Natural killer cell (primary cell): ENCODE measurements around the gene MYL1. TPM values are rescaled to one million over a fixed set of nuclear protein-coding genes. Genes with fewer than 3 reads are reported as not detected.

Source experiments
- ATAC-seq, 3 donors: fragments of 150-1000 bp in 2 of 3; fragments of 200-7000 bp in 1 of 3; cut with Tn5 transposase; 1 replicate in 1 of 3; 2 replicates in 2 of 3; pipeline ENCODE4 v1.10.0; 2021; ENCODE audit warnings: mild to moderate bottlenecking in 2 of 3, moderate library complexity in 2 of 3
- DNase-seq, 2 donors: peaks; one replicate each; pipeline versions ENCODE4 v3.0.0 to v3.0.0-alpha.2; 2013 to 2021; ENCODE audit warnings: mixed read lengths in 1 of 2
- H3K27ac ChIP-seq: one replicate; pipeline ENCODE4 v1.5.1; 2013; ENCODE audit warnings: mild to moderate bottlenecking, low read length
- H3K27me3 ChIP-seq: one replicate; pipeline ENCODE4 v1.6.1; 2013; ENCODE audit warnings: low read length; ENCODE audit not compliant: control insufficient read depth, insufficient read depth
- H3K36me3 ChIP-seq: one replicate; pipeline ENCODE4 v1.6.1; 2013; ENCODE audit warnings: low read length; ENCODE audit not compliant: control insufficient read depth, insufficient read depth
- H3K4me1 ChIP-seq: one replicate; pipeline ENCODE4 v1.6.1; 2013; ENCODE audit warnings: low read length; ENCODE audit not compliant: control insufficient read depth, insufficient read depth
- H3K4me3 ChIP-seq: one replicate; pipeline ENCODE4 v1.5.1; 2013; ENCODE audit warnings: low read length
- H3K9me3 ChIP-seq: one replicate; pipeline ENCODE4 v1.6.1; 2013; ENCODE audit warnings: low read length; ENCODE audit not compliant: control insufficient read depth, insufficient read depth
- H3K27ac Mint-ChIP-seq, 2 donors: one replicate each; pipeline ENCODE4 v1.8.0; 2022; ENCODE audit warnings: mild to moderate bottlenecking in 2 of 2, mixed read lengths in 2 of 2, moderate library complexity in 1 of 2
- H3K27me3 Mint-ChIP-seq, 2 donors: one replicate each; pipeline ENCODE4 v1.8.0; 2022; ENCODE audit warnings: low read depth in 2 of 2, mixed read lengths in 2 of 2
- H3K36me3 Mint-ChIP-seq: one replicate; pipeline ENCODE4 v1.8.0; 2022; ENCODE audit warnings: mixed read lengths
- H3K4me1 Mint-ChIP-seq, 2 donors: one replicate each; pipeline ENCODE4 v1.8.0; 2022; ENCODE audit warnings: mixed read lengths in 2 of 2
- H3K4me3 Mint-ChIP-seq: one replicate; pipeline ENCODE4 v1.8.0; 2022; ENCODE audit warnings: mild to moderate bottlenecking, moderate library complexity, mixed read lengths
- H3K9me3 Mint-ChIP-seq, 2 donors: one replicate each; pipeline ENCODE4 v1.8.0; 2022; ENCODE audit warnings: mixed read lengths in 2 of 2
- WGBS: methylation state at CpG from one replicate; pipeline ENCODE4 v1.1.7; 2013; ENCODE audit warnings: missing lambda C conversion rate; ENCODE audit not compliant: insufficient coverage; 5-methylcytosine and 5-hydroxymethylcytosine counted together
- intact Hi-C: fragments of 100-400 bp; cut with micrococcal nuclease; formaldehyde crosslinking; loops from one replicate; pipeline ENCODE4 v1.14.2; 2022
- total RNA-seq, 4 donors: library from RNA; stranded (reverse); fragments of 120-200 nt in 1 of 4; gene quantifications; one replicate each; pipeline versions ENCODE4 v1.2.3 to v1.2.4, GENCODE V29; 2013 to 2022
- TF ChIP-seq, protein P1 (sequence below): fragments of 200-600 bp; IDR thresholded peaks from one replicate; pipeline ENCODE4 v1.8.0; 2022; ENCODE audit warnings: antibody characterized with exemption

MYL1 gene
- total RNA-seq, 3 donors from 2014 or later (not counting 1 experiment from before 2014, with no cell fraction given): not detected

DNA sequence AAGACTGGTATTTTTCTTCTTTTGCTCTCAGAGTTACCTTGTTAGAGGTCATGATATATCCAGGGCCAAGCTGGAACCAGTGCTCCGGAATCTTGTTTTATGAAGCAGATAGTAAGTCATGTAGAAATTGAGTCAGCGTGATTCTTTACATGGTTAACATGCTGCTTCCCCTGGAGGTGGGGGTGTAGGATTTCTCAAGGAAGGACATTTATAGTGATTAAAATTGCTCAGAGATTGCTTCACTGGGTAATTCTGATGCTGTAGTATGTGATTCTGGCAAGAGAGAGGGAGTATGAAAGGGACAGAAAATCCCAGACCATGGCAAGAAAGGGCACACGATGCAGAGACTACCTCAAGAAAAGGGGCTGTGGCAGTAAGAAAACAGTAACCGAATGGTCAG is 8.0 kb upstream of the MYL1 start:
- Histone ChIP-seq H3K4me3 (no peak overlapping the region), H3K9me3 (no peaks in the 10 kb centered on the region), H3K36me3 (no peaks in the 10 kb centered on the region), H3K27me3 (no peaks in the 10 kb centered on the region), H3K4me1 (no peaks in the 10 kb centered on the region), H3K27ac (no peak overlapping the region)
- DNase-seq: no peak
- Mint-ChIP-seq H3K4me1 (no peaks in the 10 kb centered on the region), H3K27ac (no peak overlapping the region), H3K27me3 (no peaks in the 10 kb centered on the region), H3K4me3 (no peak overlapping the region), H3K36me3 (no peaks in the 10 kb centered on the region), H3K9me3 (peaks cover 4% of the 10 kb centered on the region in 2 donors)
- intact Hi-C loops: no loop called here
- no peak for ATAC-seq
- TF ChIP-seq, protein P1, sequence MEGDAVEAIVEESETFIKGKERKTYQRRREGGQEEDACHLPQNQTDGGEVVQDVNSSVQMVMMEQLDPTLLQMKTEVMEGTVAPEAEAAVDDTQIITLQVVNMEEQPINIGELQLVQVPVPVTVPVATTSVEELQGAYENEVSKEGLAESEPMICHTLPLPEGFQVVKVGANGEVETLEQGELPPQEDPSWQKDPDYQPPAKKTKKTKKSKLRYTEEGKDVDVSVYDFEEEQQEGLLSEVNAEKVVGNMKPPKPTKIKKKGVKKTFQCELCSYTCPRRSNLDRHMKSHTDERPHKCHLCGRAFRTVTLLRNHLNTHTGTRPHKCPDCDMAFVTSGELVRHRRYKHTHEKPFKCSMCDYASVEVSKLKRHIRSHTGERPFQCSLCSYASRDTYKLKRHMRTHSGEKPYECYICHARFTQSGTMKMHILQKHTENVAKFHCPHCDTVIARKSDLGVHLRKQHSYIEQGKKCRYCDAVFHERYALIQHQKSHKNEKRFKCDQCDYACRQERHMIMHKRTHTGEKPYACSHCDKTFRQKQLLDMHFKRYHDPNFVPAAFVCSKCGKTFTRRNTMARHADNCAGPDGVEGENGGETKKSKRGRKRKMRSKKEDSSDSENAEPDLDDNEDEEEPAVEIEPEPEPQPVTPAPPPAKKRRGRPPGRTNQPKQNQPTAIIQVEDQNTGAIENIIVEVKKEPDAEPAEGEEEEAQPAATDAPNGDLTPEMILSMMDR: no peak
- 92% methylated on average over 4 of the region's 4 CpGs for WGBS

DNA sequence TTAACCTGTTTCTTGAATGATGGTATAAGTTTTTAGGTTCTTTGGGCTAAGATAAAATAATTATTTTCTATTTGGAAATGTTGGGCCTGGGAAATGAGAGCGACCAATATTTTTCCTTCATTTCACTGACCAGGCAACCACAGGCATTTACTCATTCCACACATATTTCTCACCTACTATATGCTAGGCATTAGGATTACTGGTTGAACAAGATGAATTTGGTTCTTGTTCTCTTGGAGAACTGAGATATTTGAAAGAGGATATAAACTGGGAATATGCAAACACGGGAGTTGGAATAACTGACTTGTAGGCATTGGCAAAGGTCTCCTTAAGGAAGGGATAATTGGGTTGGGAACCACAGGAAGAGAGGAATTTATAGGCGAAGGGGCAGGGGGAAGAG is 3.9 kb upstream of the MYL1 start:
- Histone ChIP-seq H3K4me3 (no peak overlapping the region), H3K9me3 (no peaks in the 10 kb centered on the region), H3K27ac (no peak overlapping the region), H3K27me3 (no peaks in the 10 kb centered on the region), H3K4me1 (no peaks in the 10 kb centered on the region), H3K36me3 (no peaks in the 10 kb centered on the region)
- H3K27me3 Mint-ChIP-seq: no peaks in the 10 kb centered on the region
- TF ChIP-seq, protein P1: no peak
- H3K4me3 Mint-ChIP-seq: no peak overlapping the region
- ATAC-seq: no peak
- 64% methylated on average over 2 of the region's 3 CpGs for WGBS
- intact Hi-C loops: no loop called here
- H3K4me1 Mint-ChIP-seq: no peaks in the 10 kb centered on the region
- H3K9me3 Mint-ChIP-seq: peaks cover 2% of the 10 kb centered on the region in 2 donors
- H3K27ac Mint-ChIP-seq: no peak overlapping the region
- no peaks in the 10 kb centered on the region for H3K36me3 Mint-ChIP-seq
- no peak for DNase-seq

DNA sequence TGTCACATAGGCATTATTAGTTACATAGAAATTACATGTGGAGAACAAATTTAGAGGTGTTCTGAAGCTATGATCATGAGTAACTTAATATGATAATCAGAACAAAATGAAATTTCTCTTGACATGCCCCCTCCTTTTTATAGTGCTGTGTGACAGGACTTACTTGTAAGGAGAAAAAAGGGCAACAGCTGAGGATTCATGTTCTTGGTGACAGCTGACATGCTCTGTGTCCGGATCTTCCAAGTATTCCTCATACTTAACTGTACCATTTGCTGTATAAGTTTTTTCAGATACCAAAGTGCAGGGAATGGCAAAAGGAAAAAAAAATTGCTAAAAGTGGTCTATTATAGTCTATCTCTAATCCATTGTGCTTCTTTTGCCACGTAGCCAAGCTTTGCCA is 3.5 kb upstream of the MYL1 start:
- Mint-ChIP-seq H3K27ac (no peak overlapping the region), H3K9me3 (peaks cover 2% of the 10 kb centered on the region in 2 donors), H3K4me3 (no peak overlapping the region), H3K36me3 (no peaks in the 10 kb centered on the region), H3K4me1 (no peaks in the 10 kb centered on the region), H3K27me3 (no peaks in the 10 kb centered on the region)
- Histone ChIP-seq H3K27ac (no peak overlapping the region), H3K27me3 (no peaks in the 10 kb centered on the region), H3K9me3 (no peaks in the 10 kb centered on the region), H3K36me3 (no peaks in the 10 kb centered on the region), H3K4me1 (no peaks in the 10 kb centered on the region), H3K4me3 (no peak overlapping the region)
- TF ChIP-seq, protein P1: no peak
- no CpG with 5 or more reads among the region's 2 CpGs for WGBS
- DNase-seq (no peak), ATAC-seq (no peak)
- intact Hi-C loops: no loop called here

DNA sequence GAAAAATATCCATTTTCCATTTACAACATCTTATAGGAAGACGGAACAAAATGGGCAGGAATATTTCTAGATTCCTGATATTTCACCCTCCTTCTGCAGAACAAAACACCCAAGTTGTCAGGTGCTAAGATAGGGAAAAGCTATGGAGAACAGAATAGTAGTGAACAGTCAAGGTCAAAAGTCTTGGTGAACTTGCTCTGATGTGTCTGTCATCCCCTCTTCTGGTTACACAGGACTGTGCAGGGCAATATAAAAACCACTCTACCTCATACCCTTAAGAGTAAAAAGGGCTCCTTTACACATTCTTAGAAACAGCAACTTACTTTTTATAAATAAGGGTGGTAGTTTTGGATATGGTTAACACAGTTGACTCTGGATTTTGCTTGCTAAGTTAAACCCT is 4.4 kb downstream of the MYL1 start:
- Mint-ChIP-seq H3K9me3 (no peaks in the 10 kb centered on the region), H3K27ac (no peak overlapping the region), H3K4me1 (no peaks in the 10 kb centered on the region), H3K4me3 (no peak overlapping the region), H3K27me3 (no peaks in the 10 kb centered on the region), H3K36me3 (no peaks in the 10 kb centered on the region)
- no peaks in the 10 kb centered on the region for H3K4me1 ChIP-seq
- intact Hi-C loops: no loop called here
- ATAC-seq (no peak), DNase-seq (no peak)
- no peak overlapping the region for H3K27ac ChIP-seq
- H3K27me3 ChIP-seq: no peaks in the 10 kb centered on the region
- TF ChIP-seq, protein P1: no peak
- H3K4me3 ChIP-seq: no peak overlapping the region
- no CpG with 5 or more reads among the region's 1 CpG for whole genome bisulfite sequencing
- H3K36me3 ChIP-seq: no peaks in the 10 kb centered on the region
- H3K9me3 ChIP-seq: no peaks in the 10 kb centered on the region
